ENCODE measurements around the gene EIF3CL.
A peak's percentile ranks its signal among the peaks of the same experiment; 100 is the strongest.
"Not testable (repeated sequence)": the region's sequence is repeated elsewhere in the genome, so short reads cannot be mapped to it uniquely, and the experiment has no call there.

The EIF3CL gene, protein sequence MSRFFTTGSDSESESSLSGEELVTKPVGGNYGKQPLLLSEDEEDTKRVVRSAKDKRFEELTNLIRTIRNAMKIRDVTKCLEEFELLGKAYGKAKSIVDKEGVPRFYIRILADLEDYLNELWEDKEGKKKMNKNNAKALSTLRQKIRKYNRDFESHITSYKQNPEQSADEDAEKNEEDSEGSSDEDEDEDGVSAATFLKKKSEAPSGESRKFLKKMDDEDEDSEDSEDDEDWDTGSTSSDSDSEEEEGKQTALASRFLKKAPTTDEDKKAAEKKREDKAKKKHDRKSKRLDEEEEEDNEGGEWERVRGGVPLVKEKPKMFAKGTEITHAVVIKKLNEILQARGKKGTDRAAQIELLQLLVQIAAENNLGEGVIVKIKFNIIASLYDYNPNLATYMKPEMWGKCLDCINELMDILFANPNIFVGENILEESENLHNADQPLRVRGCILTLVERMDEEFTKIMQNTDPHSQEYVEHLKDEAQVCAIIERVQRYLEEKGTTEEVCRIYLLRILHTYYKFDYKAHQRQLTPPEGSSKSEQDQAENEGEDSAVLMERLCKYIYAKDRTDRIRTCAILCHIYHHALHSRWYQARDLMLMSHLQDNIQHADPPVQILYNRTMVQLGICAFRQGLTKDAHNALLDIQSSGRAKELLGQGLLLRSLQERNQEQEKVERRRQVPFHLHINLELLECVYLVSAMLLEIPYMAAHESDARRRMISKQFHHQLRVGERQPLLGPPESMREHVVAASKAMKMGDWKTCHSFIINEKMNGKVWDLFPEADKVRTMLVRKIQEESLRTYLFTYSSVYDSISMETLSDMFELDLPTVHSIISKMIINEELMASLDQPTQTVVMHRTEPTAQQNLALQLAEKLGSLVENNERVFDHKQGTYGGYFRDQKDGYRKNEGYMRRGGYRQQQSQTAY

DNA sequence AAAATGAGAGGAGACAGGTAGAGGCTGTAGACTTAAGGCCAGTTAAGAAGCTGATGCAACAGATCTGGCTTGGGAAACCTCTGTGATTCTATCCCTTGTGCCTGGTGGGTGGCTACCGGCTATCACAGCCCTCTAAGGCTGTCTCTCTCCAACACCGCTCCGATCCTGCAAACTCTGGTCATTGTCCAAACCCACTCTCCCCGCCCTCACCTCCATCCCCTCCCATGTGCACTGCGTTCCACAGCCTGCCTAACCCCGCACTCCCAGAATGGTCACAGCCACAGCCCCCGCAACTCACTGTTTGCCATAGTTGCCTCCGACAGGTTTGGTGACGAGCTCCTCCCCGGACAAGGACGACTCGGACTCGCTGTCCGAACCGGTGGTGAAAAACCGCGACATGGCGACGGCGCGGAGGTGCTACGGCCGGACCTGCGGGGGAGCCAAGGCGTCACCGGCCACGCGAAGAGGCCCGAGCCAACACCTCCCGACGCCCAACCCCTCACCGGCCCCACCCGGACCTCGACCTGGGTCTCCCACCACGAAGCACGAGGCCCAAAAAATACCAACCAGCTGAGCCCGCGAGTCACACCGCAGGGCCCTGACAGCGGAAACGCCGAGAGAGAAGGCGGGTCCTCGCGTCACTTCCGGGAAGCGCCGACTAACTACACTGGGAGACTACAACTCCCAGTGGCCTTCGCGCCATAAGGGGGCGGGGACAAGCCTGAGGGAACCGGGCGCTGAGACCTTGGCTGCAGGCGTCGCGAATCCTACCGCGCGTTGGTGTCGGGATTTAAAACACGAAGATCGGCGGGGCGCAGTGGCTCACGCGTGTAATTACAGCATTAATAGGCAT lies at the start of gene EIF3CL:
EIF3CL (minus strand) TSS at position 622 of the 853 bp plus-strand sequence; CDS start at position 399, 223 bp downstream.
- DNase-seq (ENCODE audit: low read depth), result not testable (repeated sequence)
- H3K4me3 ChIP-seq (ENCODE audit: low read depth, low read length), result peak within 1 kb of the TSS; percentile 42

DNA sequence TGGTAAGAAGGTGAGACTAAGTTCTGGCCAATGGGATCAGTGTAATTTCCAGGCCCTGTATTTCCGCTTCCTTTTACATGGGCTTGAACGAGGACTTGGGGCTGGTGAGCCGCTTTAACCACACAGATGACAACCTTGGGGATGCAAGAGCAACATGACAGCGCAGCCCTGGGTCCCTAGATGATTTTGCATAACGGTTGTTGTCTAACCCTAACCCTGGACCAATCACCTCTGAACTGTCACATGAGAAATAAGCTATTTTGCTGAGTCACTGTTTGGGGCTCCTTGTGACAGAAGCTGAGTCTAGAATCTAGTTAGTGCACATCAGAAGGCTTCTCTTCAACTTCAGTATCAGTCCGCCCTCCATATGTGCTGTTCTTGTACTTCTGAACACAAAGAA lies 43.4 kb upstream of the EIF3CL start:
- H3K4me3 ChIP-seq (ENCODE audit: low read depth, low read length); DNase-seq (ENCODE audit: low read depth): not testable (repeated sequence)

DNA sequence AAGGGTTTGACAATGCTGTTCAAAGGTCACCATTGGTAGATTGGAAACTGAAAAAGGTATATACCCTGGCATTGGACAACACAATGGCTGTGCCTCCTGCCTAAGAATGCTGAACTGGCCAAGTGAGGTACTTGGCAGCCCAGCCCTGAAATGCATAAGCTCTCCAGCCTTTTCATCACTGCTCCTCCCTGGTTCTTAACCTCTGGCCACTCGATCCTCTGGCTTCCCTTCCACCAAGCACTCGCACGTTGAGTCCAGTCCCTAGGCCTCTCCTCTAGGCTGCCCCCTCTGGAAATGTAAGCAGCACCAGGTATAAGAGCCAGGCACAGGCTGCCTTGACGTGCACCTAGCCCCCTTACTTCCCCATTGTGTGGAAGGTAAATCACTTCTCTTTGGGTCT lies 42.7 kb upstream of the EIF3CL start:
- not testable (repeated sequence) for H3K4me3 ChIP-seq (ENCODE audit: low read depth, low read length)

DNA sequence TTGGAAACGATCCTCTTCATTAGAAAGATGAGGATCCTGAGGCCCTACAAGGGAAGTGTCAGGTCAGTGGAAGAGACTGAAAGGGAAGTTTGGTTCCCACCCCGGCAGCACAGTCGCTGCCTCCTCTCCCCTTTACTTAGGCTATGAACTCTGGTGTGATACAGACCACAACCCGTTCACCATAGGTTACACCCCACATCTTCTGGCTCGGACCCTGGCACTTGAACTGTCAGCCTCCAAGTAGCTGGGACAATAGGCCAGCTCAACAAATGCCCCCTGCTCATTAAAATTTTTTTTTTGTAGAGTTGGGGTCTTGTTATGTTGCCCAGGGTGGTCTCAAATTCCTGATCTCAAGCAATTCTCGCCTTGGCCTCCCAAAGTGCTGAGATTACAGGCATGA lies 40.3 kb upstream of the EIF3CL start:
- H3K4me3 ChIP-seq (ENCODE audit: low read depth, low read length); DNase-seq (ENCODE audit: low read depth): not testable (repeated sequence)

More for the DNA sequence above, 42.7 kb upstream of the EIF3CL start:
- DNase-seq (ENCODE audit: low read depth), result not testable (repeated sequence)

DNA sequence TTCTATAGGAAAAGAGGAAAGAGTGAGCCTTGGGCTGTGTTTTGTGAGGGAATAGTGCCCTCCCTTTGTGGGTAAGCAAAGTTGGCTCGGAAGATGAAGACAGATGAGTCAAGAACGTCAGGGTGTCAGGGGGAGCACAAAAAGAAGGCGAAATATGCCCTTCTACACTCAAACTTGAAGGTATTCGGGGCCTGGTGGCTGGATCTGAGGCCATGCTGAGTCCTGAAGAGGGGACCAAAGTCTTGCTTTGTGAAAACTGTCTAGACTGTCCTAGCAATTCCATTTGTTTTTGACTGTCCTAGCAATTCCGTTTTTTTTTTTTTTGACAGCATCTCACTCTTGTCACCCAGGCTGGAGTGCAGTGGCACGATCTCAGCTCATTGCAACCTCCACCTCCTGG lies 35.3 kb upstream of the EIF3CL start:
- DNase-seq (ENCODE audit: low read depth); H3K4me3 ChIP-seq (ENCODE audit: low read depth, low read length): not testable (repeated sequence)

DNA sequence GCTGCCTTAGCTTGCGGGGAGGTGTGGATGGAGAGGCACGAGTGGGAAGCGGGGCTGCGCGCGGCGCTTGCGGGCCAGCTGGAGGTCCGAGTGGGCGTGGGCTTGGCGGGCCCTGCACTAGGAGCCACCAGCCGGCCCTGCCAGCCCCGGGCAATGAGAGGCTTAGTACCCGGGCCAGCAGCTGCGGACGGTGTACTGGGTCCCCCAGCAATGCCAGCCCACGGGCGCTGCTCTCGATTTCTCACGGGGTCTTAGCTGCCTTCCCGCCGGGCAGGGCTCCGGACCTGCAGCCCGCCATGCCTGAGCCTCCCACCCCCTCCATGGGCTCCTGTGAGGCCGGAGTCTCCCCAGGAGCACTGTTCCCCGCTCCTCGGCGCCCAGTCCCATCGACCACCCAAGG lies 31.7 kb upstream of the EIF3CL start:
- H3K4me3 ChIP-seq (ENCODE audit: low read depth, low read length); DNase-seq (ENCODE audit: low read depth): not testable (repeated sequence)

DNA sequence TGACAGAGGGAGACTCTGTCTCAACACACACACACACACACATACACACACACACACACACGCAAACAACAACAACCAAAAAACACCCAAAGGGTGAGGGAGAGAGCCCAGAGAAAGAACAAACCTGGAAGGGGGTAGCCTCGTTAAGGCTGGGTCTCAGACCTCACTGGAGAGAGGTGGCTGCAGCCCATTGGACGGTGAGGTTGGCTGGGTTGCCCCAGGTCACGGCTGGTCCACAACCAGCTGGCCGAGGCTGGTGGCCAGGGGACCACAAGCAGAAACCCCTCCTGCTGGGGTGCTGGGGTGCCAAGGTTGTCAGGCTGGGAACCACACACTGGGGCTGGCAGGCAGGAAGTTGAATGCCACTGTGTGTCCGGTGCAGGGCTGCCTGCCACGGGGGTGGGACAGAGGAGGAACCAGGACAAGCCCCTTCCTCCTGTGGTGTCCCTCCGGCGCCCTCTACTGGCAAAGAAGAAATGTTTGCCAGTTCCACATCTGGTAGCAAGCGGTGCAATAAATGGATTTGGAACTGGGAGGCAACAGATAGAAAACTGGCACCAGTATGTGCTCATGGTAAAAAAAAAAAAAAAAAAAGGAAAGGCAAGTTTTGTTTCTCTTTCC lies 22.5 kb upstream of the EIF3CL start:
- not testable (repeated sequence) for H3K4me3 ChIP-seq (ENCODE audit: low read depth, low read length); DNase-seq (ENCODE audit: low read depth)

DNA sequence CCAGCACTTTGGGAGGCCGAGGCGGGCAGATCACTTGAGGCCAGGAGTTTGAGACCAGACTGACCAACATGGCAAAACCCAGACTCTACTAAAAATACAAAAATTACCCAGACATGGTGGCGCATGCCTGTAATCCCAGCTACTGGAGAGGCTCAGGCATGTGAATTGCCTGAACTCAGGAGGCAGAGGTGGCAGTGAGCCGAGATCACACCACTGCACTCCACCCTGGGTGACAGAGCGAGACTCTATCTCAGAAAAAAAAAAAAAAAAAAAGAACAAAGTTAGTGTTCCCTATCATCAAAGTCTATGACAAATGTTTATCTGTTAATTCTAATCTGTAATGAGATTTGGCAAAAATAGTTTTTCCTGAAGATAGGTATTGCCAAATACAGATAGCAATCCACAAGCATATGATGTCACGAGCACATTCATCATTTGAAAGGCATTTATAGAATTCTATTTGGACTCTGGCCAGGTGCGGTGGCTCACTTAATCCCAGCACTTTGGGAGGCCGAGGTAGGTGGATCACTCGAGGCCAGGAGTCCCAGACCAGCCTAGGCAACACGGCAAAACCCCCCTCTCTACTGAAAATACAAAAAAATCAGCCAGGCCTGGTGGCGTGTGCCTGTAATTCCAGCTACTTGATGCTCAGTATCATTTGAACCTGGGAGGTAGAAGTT lies 17.6 kb upstream of the EIF3CL start:
- H3K4me3 ChIP-seq (ENCODE audit: low read depth, low read length); DNase-seq (ENCODE audit: low read depth): not testable (repeated sequence)

DNA sequence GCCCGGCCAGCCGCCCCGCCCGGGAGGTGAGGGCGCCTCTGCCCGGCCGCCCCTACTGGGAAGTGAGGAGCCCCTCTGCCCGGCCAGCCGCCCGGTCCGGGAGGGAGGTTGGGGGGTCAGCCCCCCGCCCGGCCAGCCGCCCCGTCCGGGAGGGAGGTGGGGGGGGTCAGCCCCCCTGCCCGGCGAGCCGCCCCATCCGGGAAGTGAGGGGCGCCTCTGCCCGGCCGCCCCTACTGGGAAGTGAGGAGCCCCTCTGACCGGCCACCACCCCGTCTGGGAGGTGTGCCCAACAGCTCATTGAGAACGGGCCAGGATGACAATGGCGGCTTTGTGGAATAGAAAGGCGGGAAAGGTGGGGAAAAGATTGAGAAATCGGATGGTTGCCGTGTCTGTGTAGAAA lies 13.4 kb upstream of the EIF3CL start:
- not testable (repeated sequence) for H3K4me3 ChIP-seq (ENCODE audit: low read depth, low read length); DNase-seq (ENCODE audit: low read depth)

DNA sequence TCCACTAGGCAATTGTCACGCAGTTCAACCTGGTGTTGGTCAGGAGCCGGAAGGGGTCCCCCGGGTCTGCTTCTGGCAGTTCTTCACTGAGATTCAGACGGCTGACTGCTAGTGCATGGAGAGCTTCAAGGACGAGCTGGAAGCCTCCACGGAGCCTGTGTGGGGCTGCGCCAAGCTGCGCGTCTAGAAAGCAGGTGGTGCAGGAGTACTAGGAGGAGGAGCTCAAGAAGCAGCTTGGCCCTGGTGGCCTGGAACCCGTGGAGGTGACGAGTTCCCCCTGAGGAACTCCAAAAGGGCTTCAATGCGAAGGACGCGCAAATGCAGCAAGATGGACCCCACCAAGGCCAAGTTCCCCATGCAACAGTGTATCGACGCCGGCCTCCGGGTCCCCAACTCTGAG lies 10.9 kb upstream of the EIF3CL start:
- DNase-seq (ENCODE audit: low read depth); H3K4me3 ChIP-seq (ENCODE audit: low read depth, low read length): not testable (repeated sequence)

DNA sequence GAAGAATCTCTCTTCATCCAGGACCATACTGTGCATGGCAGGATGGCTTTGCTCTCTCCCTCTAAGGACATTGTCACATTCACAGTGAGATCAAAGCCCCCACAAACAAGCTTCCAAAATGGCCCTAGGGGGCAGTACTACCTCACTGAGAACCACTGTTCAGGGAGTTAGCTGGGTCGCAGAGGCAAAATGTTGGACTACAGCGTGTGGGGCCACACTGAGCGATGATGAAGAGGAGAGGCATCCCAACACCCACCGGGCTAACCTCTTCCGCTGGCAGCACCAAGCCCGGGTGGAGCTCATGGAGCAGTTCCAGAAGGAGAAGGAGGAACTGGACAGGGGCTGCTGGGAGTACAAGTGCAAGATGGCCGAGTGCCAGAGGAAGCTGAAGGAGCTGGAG lies 9.9 kb upstream of the EIF3CL start:
- H3K4me3 ChIP-seq (ENCODE audit: low read depth, low read length); DNase-seq (ENCODE audit: low read depth): not testable (repeated sequence)

DNA sequence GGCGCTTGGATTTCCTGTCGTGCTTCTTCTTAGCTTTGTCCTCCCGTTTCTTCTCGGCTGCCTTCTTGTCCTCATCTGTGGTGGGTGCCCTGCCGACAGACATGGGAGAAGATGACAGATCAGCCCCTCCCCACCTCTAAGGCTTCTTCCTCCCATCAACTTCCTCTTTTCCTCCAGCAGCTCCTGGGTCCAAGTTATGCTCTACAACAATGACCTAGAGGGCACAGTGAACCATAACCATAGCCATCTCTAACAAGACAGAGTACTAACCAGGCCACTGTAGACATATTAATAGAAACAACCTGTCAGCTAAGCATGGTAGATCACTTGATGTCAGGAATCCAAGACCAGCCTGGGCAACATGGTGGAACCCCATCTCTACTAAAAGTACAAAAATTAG lies 11.6 kb downstream of the EIF3CL start:
- DNase-seq (ENCODE audit: low read depth), result not testable (repeated sequence)

DNA sequence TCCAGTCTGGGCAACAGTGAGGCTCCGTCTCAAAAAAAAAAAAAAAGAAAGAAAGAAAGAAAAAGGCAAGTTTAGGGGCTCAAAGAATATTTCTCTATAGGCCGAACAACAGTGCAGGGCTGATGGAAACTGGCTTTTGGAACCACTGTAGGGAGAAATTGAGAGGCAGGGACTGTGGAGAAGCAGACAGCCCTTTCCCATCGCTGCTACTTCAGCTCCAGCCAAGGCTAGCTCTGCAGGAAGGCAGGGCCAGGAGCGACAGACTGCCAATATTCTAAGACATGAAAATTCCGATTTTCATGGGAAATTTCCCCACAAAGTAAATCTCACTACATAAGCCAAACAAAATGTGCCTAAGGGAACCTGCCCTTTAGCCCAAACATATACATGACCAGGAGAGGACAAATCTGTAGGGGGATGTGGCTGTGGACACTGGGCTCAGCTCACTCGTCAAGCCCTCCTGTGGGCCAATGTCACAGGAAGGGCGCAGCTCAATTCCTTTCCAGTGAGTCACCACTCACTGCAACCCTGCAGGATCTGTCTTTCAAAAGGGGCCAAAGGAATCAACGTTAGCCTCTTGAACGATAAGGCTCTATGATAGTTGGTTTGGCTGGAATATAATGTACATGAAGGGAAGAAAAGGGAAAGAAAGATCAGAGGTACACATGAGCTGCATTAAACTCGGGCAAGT lies 21.3 kb downstream of the EIF3CL start:
- not testable (repeated sequence) for H3K4me3 ChIP-seq (ENCODE audit: low read depth, low read length); DNase-seq (ENCODE audit: low read depth)

More for the DNA sequence above, 11.6 kb downstream of the EIF3CL start:
- not testable (repeated sequence) for H3K4me3 ChIP-seq (ENCODE audit: low read depth, low read length)

DNA sequence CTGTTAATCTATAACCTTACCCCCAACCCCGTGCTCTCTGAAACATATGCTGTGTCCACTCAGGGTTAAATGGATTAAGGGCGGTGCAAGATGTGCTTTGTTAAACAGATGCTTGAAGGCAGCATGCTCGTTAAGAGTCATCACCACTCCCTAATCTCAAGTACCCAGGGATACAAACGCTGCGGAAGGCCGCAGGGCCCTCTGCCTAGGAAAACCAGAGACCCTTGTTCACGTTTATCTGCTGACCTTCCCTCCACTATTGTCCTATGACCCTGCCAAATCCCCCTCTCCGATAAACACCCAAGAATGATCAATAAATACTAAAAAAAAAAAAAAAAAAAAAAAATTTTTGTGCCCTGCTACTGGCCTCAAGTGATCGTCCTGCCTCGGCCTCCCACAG lies 25.8 kb downstream of the EIF3CL start:
- DNase-seq (ENCODE audit: low read depth); H3K4me3 ChIP-seq (ENCODE audit: low read depth, low read length): not testable (repeated sequence)

DNA sequence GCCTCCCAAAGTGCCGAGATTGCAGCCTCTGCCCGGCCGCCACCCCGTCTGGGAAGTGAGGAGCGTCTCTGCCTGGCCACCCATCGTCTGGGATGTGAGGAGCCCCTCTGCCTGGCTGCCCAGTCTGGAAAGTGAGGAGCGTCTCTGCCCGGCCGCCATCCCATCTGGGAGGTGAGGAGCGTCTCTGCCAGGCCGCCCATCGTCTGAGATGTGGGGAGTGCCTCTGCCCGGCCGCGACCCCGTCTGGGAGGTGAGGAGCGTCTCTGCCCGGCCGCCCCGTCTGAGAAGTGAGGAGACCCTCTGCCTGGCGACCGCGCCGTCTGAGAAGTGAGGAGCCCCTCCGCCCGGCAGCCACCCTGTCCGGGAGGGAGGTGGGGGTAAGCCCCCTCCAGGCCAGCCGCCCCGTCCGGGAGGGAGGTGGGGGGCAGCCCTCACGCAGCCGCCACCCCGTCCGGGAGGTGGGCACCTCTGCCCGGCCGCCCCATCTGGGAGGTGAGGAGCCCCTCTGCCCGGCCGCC lies 26.5 kb downstream of the EIF3CL start:
- H3K4me3 ChIP-seq (ENCODE audit: low read depth, low read length); DNase-seq (ENCODE audit: low read depth): not testable (repeated sequence)

DNA sequence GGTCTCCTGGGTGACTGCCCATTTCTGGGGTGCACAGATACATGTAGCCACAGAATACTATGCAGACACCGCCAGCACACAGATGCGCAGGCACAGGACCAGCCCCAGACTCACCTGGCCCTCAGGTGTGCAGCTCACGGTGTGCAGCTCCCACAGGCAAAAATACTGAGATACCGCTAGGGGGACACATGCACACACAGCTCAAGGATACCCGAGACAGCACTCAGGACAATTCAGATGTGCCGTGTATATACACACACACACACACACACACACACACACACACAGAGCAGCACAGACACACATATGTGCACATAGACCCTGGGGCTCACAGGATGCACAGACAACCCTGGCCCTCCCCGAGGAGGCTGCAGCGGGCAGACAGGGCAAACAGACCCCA lies 28.5 kb downstream of the EIF3CL start:
- not testable (repeated sequence) for H3K4me3 ChIP-seq (ENCODE audit: low read depth, low read length); DNase-seq (ENCODE audit: low read depth)

DNA sequence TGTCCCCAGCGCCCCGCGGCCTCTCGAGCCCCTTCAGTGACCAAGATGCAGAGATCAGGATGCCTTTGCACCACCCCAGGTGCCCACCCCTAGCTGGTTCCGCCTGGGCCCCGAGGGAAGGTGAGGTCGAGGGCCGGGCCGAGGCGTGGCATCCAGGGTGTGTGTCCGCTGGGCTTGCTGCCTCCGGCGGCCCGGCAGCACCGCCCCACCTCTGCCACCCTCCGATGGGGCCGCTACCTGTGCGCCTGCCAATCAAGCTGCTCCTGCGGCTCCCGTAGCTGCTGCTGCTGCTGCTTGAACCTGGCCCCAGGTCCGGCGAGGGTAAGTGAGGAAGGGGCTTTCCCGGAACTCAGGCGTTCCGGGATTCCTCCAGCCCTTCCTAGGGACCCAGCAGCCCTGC lies 29.4 kb downstream of the EIF3CL start:
- DNase-seq (ENCODE audit: low read depth); H3K4me3 ChIP-seq (ENCODE audit: low read depth, low read length): not testable (repeated sequence)

All from skeletal muscle cell (primary cell).